GM23338 (cell line): ENCODE data around the gene TRIM15. TPM values are rescaled to one million over a fixed set of nuclear protein-coding genes. Genes with fewer than 3 reads are reported as not detected.

Experiments used
- ATAC-seq: fragments of 200-7000 bp; cut with Tn5 transposase; 3 replicates; pipeline ENCODE4 v1.9.1; 2020
- DNase-seq: peaks from one replicate; pipeline ENCODE4 v3.0.0-alpha.2; 2015; ENCODE audit warnings: low spot score
- H2AFZ ChIP-seq: fragments of 200-600 bp; sonication (generic); 2 replicates; pipeline ENCODE4 v1.8.0; 2016; ENCODE audit warnings: antibody characterized with exemption, mild to moderate bottlenecking, moderate library complexity
- H3F3A ChIP-seq: fragments of 200-600 bp; sonication (generic); replicated peaks from 2 replicates; pipeline ENCODE4 v1.8.0; 2017; ENCODE audit warnings: antibody characterized with exemption, mixed run types, low read depth
- H3K27ac ChIP-seq: fragments of 200-600 bp; sonication (generic); 2 replicates; pipeline ENCODE4 v1.6.1; 2016; ENCODE audit warnings: low read depth
- H3K27me3 ChIP-seq: fragments of 200-600 bp; sonication (generic); 2 replicates; pipeline ENCODE4 v1.8.0; 2016; ENCODE audit warnings: mild to moderate bottlenecking, mixed run types, moderate library complexity; ENCODE audit not compliant: insufficient read depth
- H3K36me3 ChIP-seq: fragments of 200-600 bp; sonication (generic); 2 replicates; pipeline ENCODE4 v1.8.0; 2016; ENCODE audit warnings: mild to moderate bottlenecking; ENCODE audit not compliant: insufficient read depth
- H3K4me1 ChIP-seq: fragments of 200-600 bp; sonication (generic); 2 replicates; pipeline ENCODE4 v1.8.0; 2016; ENCODE audit warnings: mild to moderate bottlenecking, moderate library complexity; ENCODE audit not compliant: insufficient read depth
- H3K4me2 ChIP-seq: fragments of 200-600 bp; sonication (generic); 2 replicates; pipeline ENCODE4 v1.7.1; 2017; ENCODE audit warnings: mixed run types
- H3K4me3 ChIP-seq: fragments of 200-600 bp; sonication (generic); 2 replicates; pipeline ENCODE4 v1.6.1; 2016; ENCODE audit warnings: mixed run types
- H3K79me2 ChIP-seq: fragments of 200-600 bp; sonication (generic); replicated peaks from 2 replicates; pipeline ENCODE4 v1.8.0; 2017; ENCODE audit warnings: mild to moderate bottlenecking; ENCODE audit not compliant: insufficient read depth
- H3K9me2 ChIP-seq: fragments of 200-600 bp; sonication (generic); 2 replicates; pipeline ENCODE4 v1.8.0; 2017; ENCODE audit not compliant: insufficient read depth
- H4K20me1 ChIP-seq: fragments of 200-600 bp; sonication (generic); replicated peaks from 2 replicates; pipeline ENCODE4 v1.8.0; 2017; ENCODE audit warnings: mild to moderate bottlenecking; ENCODE audit not compliant: insufficient read depth
- H3K27ac Mint-ChIP-seq: 2 replicates; pipeline ENCODE4 v1.8.0; 2020; ENCODE audit warnings: inconsistent platforms, mild to moderate bottlenecking, moderate library complexity, mixed read lengths
- H3K27me3 Mint-ChIP-seq: 3 replicates; pipeline ENCODE4 v1.8.0; 2022; ENCODE audit warnings: low read depth, mild to moderate bottlenecking, moderate library complexity, mixed read lengths, inconsistent platforms; ENCODE audit not compliant: insufficient read depth, poor library complexity
- H3K36me3 Mint-ChIP-seq: 3 replicates; pipeline ENCODE4 v1.8.0; 2021; ENCODE audit warnings: low read depth, mild to moderate bottlenecking, inconsistent platforms, moderate library complexity, mixed read lengths
- H3K4me1 Mint-ChIP-seq: 3 replicates; pipeline ENCODE4 v1.8.0; 2020; ENCODE audit warnings: mild to moderate bottlenecking, inconsistent platforms, mixed read lengths
- H3K4me3 Mint-ChIP-seq: 3 replicates; pipeline ENCODE4 v1.8.0; 2021; ENCODE audit warnings: moderate library complexity, mild to moderate bottlenecking, inconsistent platforms, mixed read lengths
- H3K9me3 Mint-ChIP-seq: 3 replicates; pipeline ENCODE4 v1.8.0; 2020; ENCODE audit warnings: moderate library complexity, mild to moderate bottlenecking, inconsistent platforms, mixed read lengths
- CREB1 ChIP-seq: fragments of 250-450 bp; sonication (Bioruptor Pico); IDR thresholded peaks from 2 replicates; pipeline ENCODE4 v1.5.0; 2020; ENCODE audit warnings: low read depth, mild to moderate bottlenecking, moderate library complexity
- EZH2 ChIP-seq: fragments of 200-600 bp; sonication (generic); IDR thresholded peaks from one replicate; pipeline ENCODE4 v1.8.0; 2017; ENCODE audit warnings: antibody characterized with exemption, mild to moderate bottlenecking, low read depth; ENCODE audit not compliant: unreplicated experiment
- EZH2phosphoT487 ChIP-seq: fragments of 200-600 bp; sonication (generic); IDR thresholded peaks from one replicate; pipeline ENCODE4 v1.8.1; 2018; ENCODE audit warnings: antibody characterized with exemption; ENCODE audit not compliant: unreplicated experiment
- JUNB ChIP-seq: IDR thresholded peaks from one replicate; pipeline ENCODE4 v1.6.1; 2016; ENCODE audit warnings: antibody characterized with exemption; ENCODE audit not compliant: unreplicated experiment
- NANOG ChIP-seq: IDR thresholded peaks from 2 replicates; pipeline ENCODE4 v1.6.1; 2016; ENCODE audit warnings: antibody characterized with exemption, borderline replicate concordance
- POLR2AphosphoS5 ChIP-seq: IDR thresholded peaks from 2 replicates; pipeline ENCODE4 v1.6.1; 2016; ENCODE audit warnings: antibody characterized with exemption, low read depth
- STAT1 ChIP-seq: IDR thresholded peaks from one replicate; pipeline ENCODE4 v1.6.1; 2016; ENCODE audit warnings: antibody characterized with exemption; ENCODE audit not compliant: unreplicated experiment
- ZNF114 ChIP-seq: fragments of 250-450 bp; sonication (Bioruptor Pico); IDR thresholded peaks from 2 replicates; pipeline ENCODE4 v1.5.0; 2020; ENCODE audit warnings: mild to moderate bottlenecking, moderate library complexity
- ZNF331 ChIP-seq: fragments of 250-450 bp; sonication (Bioruptor Pico); IDR thresholded peaks from 2 replicates; pipeline ENCODE4 v1.5.0; 2020; ENCODE audit warnings: low read depth, mild to moderate bottlenecking, moderate library complexity
- polyA plus RNA-seq: library from polyadenylated mRNA; unstranded; fragments of >200 nt; fragmentation: Nextera tagmentation; extraction: Ambion mirVana; gene quantifications from 2 replicates; pipeline ENCODE4 v1.2.1, GENCODE V29; 2016
- total RNA-seq: library from RNA; depleted of rRNA; stranded (reverse); fragments of >200 nt; shearing (Covaris generic); gene quantifications from 2 replicates; pipeline ENCODE4 v1.2.3, GENCODE V29; 2014
- TF ChIP-seq, protein P1 (sequence below), 2 experiments: fragments of 200-600 bp in 1 of 2; sonication (generic) in 1 of 2; conservative IDR thresholded peaks; 2 replicates each; pipeline versions ENCODE4 v1.5.1 to v1.6.1; 2016 to 2017; ENCODE audit warnings: antibody characterized with exemption in 2 of 2, low read depth in 2 of 2, mild to moderate bottlenecking in 2 of 2, moderate library complexity in 1 of 2
- TF ChIP-seq, protein P2 (sequence below): IDR thresholded peaks from 2 replicates; pipeline ENCODE4 v1.6.1; 2016; ENCODE audit warnings: antibody characterized with exemption
- TF ChIP-seq, protein P3 (sequence below): IDR thresholded peaks from one replicate; pipeline ENCODE4 v1.6.1; 2018; ENCODE audit warnings: antibody characterized with exemption; ENCODE audit not compliant: unreplicated experiment
- TF ChIP-seq, protein P4 (sequence below): fragments of 250-450 bp; sonication (Bioruptor Pico); IDR thresholded peaks from 2 replicates; pipeline ENCODE4 v1.5.0; 2020; ENCODE audit warnings: mild to moderate bottlenecking, moderate library complexity

Gene TRIM15
- total and polyA plus RNA-seq, 2 experiments from 2014 or later = 0.21 to 1.0 TPM

DNA sequence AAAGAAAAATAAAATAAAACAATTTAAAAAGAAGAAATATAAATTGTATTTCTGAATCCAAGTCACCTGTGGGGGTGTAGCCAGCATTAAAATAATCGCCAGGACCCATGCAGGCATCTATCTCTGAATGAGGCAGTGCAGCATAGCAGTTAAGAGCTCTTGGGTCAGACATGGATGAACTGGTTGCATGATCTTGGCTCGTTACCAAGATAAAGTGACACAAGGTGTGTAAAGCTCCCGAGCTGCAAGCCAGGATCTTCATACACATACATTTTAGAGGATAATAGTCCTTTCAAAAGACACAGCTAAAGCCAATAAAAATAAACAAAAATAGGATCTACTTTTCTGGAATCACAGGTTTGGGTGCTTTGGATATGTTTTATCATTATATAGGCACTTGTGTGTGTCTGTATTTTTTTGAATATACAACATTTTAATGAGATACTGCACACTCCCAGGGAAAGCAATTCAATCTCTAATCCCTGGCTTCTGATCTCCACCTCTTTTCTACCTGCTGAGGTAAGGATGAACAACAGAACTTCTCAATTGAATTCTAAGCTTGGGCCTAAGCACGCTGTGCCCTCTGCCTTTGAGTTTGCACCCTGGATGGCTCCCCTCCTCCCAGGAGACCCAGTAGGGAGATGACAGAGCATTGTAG is 11.2 kb upstream of the TRIM15 start:
- peaks cover 4% of the 10 kb centered on the region for H3K27me3 Mint-ChIP-seq

More for the DNA sequence above, 11.2 kb upstream of the TRIM15 start:
- no peaks in the 10 kb centered on the region for H3K9me3 Mint-ChIP-seq
- H2AFZ ChIP-seq = no peak overlapping the region
- no peak overlapping the region for H3K27ac Mint-ChIP-seq
- no peaks in the 10 kb centered on the region for H3F3A ChIP-seq
- no peak overlapping the region for H3K4me3 ChIP-seq
- 0 out of 2 replicates have a peak, but pooled peaks cover 11% of the 10 kb centered on the region for H3K27me3 ChIP-seq
- no peak overlapping the region for H3K4me2 ChIP-seq
- H3K36me3 Mint-ChIP-seq = no peaks in the 10 kb centered on the region
- TF ChIP-seq, protein P1, sequence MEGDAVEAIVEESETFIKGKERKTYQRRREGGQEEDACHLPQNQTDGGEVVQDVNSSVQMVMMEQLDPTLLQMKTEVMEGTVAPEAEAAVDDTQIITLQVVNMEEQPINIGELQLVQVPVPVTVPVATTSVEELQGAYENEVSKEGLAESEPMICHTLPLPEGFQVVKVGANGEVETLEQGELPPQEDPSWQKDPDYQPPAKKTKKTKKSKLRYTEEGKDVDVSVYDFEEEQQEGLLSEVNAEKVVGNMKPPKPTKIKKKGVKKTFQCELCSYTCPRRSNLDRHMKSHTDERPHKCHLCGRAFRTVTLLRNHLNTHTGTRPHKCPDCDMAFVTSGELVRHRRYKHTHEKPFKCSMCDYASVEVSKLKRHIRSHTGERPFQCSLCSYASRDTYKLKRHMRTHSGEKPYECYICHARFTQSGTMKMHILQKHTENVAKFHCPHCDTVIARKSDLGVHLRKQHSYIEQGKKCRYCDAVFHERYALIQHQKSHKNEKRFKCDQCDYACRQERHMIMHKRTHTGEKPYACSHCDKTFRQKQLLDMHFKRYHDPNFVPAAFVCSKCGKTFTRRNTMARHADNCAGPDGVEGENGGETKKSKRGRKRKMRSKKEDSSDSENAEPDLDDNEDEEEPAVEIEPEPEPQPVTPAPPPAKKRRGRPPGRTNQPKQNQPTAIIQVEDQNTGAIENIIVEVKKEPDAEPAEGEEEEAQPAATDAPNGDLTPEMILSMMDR (conservative IDR thresholded peaks at IDR 0.05; ENCODE audit: low read depth in 2 of 2) = no peak
- TF ChIP-seq CREB1 (no peak), NANOG (no peak), ZNF114 (CRISPR knock-in tag) (no peak), ZNF331 (no peak), JUNB (no peak), EZH2 (no peak), STAT1 (no peak), EZH2phosphoT487 (no peak), POLR2AphosphoS5 (no peak)
- TF ChIP-seq, protein P2, sequence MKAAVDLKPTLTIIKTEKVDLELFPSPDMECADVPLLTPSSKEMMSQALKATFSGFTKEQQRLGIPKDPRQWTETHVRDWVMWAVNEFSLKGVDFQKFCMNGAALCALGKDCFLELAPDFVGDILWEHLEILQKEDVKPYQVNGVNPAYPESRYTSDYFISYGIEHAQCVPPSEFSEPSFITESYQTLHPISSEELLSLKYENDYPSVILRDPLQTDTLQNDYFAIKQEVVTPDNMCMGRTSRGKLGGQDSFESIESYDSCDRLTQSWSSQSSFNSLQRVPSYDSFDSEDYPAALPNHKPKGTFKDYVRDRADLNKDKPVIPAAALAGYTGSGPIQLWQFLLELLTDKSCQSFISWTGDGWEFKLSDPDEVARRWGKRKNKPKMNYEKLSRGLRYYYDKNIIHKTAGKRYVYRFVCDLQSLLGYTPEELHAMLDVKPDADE = no peak
- TF ChIP-seq, protein P3, sequence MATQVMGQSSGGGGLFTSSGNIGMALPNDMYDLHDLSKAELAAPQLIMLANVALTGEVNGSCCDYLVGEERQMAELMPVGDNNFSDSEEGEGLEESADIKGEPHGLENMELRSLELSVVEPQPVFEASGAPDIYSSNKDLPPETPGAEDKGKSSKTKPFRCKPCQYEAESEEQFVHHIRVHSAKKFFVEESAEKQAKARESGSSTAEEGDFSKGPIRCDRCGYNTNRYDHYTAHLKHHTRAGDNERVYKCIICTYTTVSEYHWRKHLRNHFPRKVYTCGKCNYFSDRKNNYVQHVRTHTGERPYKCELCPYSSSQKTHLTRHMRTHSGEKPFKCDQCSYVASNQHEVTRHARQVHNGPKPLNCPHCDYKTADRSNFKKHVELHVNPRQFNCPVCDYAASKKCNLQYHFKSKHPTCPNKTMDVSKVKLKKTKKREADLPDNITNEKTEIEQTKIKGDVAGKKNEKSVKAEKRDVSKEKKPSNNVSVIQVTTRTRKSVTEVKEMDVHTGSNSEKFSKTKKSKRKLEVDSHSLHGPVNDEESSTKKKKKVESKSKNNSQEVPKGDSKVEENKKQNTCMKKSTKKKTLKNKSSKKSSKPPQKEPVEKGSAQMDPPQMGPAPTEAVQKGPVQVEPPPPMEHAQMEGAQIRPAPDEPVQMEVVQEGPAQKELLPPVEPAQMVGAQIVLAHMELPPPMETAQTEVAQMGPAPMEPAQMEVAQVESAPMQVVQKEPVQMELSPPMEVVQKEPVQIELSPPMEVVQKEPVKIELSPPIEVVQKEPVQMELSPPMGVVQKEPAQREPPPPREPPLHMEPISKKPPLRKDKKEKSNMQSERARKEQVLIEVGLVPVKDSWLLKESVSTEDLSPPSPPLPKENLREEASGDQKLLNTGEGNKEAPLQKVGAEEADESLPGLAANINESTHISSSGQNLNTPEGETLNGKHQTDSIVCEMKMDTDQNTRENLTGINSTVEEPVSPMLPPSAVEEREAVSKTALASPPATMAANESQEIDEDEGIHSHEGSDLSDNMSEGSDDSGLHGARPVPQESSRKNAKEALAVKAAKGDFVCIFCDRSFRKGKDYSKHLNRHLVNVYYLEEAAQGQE = no peak
- TF ChIP-seq, protein P4, sequence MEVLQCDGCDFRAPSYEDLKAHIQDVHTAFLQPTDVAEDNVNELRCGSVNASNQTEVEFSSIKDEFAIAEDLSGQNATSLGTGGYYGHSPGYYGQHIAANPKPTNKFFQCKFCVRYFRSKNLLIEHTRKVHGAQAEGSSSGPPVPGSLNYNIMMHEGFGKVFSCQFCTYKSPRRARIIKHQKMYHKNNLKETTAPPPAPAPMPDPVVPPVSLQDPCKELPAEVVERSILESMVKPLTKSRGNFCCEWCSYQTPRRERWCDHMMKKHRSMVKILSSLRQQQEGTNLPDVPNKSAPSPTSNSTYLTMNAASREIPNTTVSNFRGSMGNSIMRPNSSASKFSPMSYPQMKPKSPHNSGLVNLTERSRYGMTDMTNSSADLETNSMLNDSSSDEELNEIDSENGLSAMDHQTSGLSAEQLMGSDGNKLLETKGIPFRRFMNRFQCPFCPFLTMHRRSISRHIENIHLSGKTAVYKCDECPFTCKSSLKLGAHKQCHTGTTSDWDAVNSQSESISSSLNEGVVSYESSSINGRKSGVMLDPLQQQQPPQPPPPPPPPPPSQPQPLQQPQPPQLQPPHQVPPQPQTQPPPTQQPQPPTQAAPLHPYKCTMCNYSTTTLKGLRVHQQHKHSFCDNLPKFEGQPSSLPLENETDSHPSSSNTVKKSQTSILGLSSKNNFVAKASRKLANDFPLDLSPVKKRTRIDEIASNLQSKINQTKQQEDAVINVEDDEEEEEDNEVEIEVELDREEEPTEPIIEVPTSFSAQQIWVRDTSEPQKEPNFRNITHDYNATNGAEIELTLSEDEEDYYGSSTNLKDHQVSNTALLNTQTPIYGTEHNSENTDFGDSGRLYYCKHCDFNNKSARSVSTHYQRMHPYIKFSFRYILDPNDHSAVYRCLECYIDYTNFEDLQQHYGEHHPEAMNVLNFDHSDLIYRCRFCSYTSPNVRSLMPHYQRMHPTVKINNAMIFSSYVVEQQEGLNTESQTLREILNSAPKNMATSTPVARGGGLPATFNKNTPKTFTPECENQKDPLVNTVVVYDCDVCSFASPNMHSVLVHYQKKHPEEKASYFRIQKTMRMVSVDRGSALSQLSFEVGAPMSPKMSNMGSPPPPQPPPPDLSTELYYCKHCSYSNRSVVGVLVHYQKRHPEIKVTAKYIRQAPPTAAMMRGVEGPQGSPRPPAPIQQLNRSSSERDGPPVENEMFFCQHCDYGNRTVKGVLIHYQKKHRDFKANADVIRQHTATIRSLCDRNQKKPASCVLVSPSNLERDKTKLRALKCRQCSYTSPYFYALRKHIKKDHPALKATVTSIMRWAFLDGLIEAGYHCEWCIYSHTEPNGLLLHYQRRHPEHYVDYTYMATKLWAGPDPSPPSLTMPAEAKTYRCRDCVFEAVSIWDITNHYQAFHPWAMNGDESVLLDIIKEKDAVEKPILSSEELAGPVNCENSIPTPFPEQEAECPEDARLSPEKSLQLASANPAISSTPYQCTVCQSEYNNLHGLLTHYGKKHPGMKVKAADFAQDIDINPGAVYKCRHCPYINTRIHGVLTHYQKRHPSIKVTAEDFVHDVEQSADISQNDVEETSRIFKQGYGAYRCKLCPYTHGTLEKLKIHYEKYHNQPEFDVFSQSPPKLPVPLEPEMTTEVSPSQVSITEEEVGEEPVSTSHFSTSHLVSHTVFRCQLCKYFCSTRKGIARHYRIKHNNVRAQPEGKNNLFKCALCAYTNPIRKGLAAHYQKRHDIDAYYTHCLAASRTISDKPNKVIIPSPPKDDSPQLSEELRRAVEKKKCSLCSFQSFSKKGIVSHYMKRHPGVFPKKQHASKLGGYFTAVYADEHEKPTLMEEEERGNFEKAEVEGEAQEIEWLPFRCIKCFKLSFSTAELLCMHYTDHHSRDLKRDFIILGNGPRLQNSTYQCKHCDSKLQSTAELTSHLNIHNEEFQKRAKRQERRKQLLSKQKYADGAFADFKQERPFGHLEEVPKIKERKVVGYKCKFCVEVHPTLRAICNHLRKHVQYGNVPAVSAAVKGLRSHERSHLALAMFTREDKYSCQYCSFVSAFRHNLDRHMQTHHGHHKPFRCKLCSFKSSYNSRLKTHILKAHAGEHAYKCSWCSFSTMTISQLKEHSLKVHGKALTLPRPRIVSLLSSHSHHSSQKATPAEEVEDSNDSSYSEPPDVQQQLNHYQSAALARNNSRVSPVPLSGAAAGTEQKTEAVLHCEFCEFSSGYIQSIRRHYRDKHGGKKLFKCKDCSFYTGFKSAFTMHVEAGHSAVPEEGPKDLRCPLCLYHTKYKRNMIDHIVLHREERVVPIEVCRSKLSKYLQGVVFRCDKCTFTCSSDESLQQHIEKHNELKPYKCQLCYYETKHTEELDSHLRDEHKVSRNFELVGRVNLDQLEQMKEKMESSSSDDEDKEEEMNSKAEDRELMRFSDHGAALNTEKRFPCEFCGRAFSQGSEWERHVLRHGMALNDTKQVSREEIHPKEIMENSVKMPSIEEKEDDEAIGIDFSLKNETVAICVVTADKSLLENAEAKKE (CRISPR knock-in tag) = no peak
- H3K9me2 ChIP-seq = no peaks in the 10 kb centered on the region
- no peak overlapping the region for H3K27ac ChIP-seq
- H3K36me3 ChIP-seq = no peaks in the 10 kb centered on the region
- H4K20me1 ChIP-seq = no peaks in the 10 kb centered on the region
- H3K4me3 Mint-ChIP-seq = no peak overlapping the region
- no peaks in the 10 kb centered on the region for H3K4me1 Mint-ChIP-seq
- DNase-seq = no peak
- no peaks in the 10 kb centered on the region for H3K4me1 ChIP-seq
- H3K79me2 ChIP-seq = no peaks in the 10 kb centered on the region
- no peak for ATAC-seq
